ENCODE results near the gene EIF4E3. TPM values are rescaled to one million over a fixed set of nuclear protein-coding genes. Genes with fewer than 3 reads are reported as not detected.

EIF4E3 gene
- total and polyA plus RNA-seq, 2 of the 13 experiments (the other 11 are each of a cell fraction or from before 2014, with no cell fraction given) = 0.07 to 0.15 TPM

DNA sequence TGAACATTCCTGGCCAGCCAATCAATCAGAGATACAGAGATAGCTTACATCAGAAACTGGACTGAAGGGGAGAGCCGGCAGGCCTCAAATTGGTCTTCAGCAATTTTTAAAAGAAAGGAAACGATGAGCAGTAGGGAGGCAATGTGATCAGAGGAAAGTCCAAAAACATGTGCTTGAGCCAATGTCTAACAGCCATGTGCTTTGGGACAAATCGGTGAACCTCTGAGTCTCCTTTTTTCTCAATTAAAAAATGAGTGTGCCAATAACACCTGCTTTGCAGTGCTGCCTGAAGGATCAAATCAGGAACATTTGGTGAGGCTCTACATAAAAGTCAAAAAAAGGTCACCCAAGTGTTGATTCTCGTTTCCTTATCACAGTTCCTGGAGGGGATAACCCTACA, 7.4 kb upstream of the EIF4E3 start:
- DNase-seq (ENCODE audit: low spot score) (no peak), ATAC-seq (no peak), FAIRE-seq (no peak)
- Histone ChIP-seq H4K20me1 (ENCODE audit: insufficient read depth, low read length) (no peaks in the 10 kb centered on the region), H3K27ac (ENCODE audit: extremely low read length, insufficient read depth, low read length) (no peak overlapping the region), H3K4me1 (ENCODE audit: insufficient read depth, low read length) (no peaks in the 10 kb centered on the region), H3K27me3 (ENCODE audit: control insufficient read depth in 1 of 2, insufficient read depth in 2 of 2, low read length in 2 of 2) (peaks cover 0 to 9% of the 10 kb centered on the region in 2 experiments; a peak in 2 of 5 replicates), H3K9ac (ENCODE audit: insufficient read depth, low read depth, low read length) (no peak overlapping the region), H3K9me3 (ENCODE audit: low read length) (no peaks in the 10 kb centered on the region), H2AFZ (ENCODE audit: low read length) (no peak overlapping the region), H3K4me2 (ENCODE audit: low read depth, low read length) (no peak overlapping the region), H3K79me2 (ENCODE audit: insufficient read depth, low read length) (no peaks in the 10 kb centered on the region), H3K36me3 (replicated peaks in 1 of 2; ENCODE audit: control insufficient read depth in 1 of 2, insufficient read depth in 2 of 2, low read length in 2 of 2) (no peaks in the 10 kb centered on the region), H3K4me3 (replicated peaks in 1 of 3; ENCODE audit: insufficient read depth in 1 of 3, low read depth in 2 of 3, low read length in 3 of 3) (no peak overlapping the region)
- in situ Hi-C loops (cut with HindIII; ENCODE audit: extremely low pct_ligation_motif_present, low pct_unique_long_range_greater_than_20kb) = no loop called here
- CTCF ChIA-PET (ENCODE audit: low intra/inter-chr PET ratio, low total read pairs) = no interaction called here
- TF ChIP-seq TEAD2 (CRISPR knock-in tag; IDR thresholded peaks at IDR 0.05) (no peak), ZNF143 (CRISPR knock-in tag; IDR thresholded peaks at IDR 0.05) (no peak), ZNF501 (CRISPR knock-in tag; IDR thresholded peaks at IDR 0.05) (no peak), ZNF883 (CRISPR knock-in tag; IDR thresholded peaks at IDR 0.05; ENCODE audit: not compliant biosample characterization) (no peak), POLR2A (IDR thresholded peaks at IDR 0.05; ENCODE audit: insufficient read depth in 1 of 2, low read depth in 2 of 2, low read length in 2 of 2) (no peak), SP140L (CRISPR knock-in tag; IDR thresholded peaks at IDR 0.05; ENCODE audit: borderline replicate concordance) (no peak)
- TF ChIP-seq, protein P1, sequence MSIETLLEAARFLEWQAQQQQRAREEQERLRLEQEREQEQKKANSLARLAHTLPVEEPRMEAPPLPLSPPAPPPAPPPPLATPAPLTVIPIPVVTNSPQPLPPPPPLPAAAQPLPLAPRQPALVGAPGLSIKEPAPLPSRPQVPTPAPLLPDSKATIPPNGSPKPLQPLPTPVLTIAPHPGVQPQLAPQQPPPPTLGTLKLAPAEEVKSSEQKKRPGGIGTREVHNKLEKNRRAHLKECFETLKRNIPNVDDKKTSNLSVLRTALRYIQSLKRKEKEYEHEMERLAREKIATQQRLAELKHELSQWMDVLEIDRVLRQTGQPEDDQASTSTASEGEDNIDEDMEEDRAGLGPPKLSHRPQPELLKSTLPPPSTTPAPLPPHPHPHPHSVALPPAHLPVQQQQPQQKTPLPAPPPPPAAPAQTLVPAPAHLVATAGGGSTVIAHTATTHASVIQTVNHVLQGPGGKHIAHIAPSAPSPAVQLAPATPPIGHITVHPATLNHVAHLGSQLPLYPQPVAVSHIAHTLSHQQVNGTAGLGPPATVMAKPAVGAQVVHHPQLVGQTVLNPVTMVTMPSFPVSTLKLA (IDR thresholded peaks at IDR 0.05) = peak; percentile 55; the same call in 1 of the 2 replicates
- BruUV-seq (replicated peaks) = no TSS peak
- POLR2A ChIA-PET = no interaction called here
- intact Hi-C loops (cut with micrococcal nuclease; ENCODE audit: unreplicated experiment) = no loop called here
- 9% methylated on average over 4 of the region's 4 CpGs for WGBS (ENCODE audit: low lambda C conversion rate)

- Histone ChIP-seq H3K9me3 (ENCODE audit: low read length) (no peaks in the 10 kb centered on the region), H3K27me3 (ENCODE audit: control insufficient read depth in 1 of 2, insufficient read depth in 2 of 2, low read length in 2 of 2) (peaks cover 8 to 36% of the 10 kb centered on the region in 2 experiments; a peak in 4 of 5 replicates), H3K4me2 (ENCODE audit: low read depth, low read length) (no peak overlapping the region), H4K20me1 (ENCODE audit: insufficient read depth, low read length) (no peaks in the 10 kb centered on the region), H3K36me3 (replicated peaks in 1 of 2; ENCODE audit: control insufficient read depth in 1 of 2, insufficient read depth in 2 of 2, low read length in 2 of 2) (no peaks in the 10 kb centered on the region), H3K4me3 (replicated peaks in 1 of 3; ENCODE audit: insufficient read depth in 1 of 3, low read depth in 2 of 3, low read length in 3 of 3) (no peak overlapping the region), H2AFZ (ENCODE audit: low read length) (no peak overlapping the region), H3K79me2 (ENCODE audit: insufficient read depth, low read length) (no peaks in the 10 kb centered on the region), H3K9ac (ENCODE audit: insufficient read depth, low read depth, low read length) (no peak overlapping the region), H3K27ac (ENCODE audit: extremely low read length, insufficient read depth, low read length) (no peak overlapping the region), H3K4me1 (ENCODE audit: insufficient read depth, low read length) (peaks cover 6% of the 10 kb centered on the region; the same call in 1 of the 2 replicates)
- intact Hi-C loops (cut with micrococcal nuclease; ENCODE audit: unreplicated experiment) (no loop called here), in situ Hi-C loops (cut with HindIII; ENCODE audit: extremely low pct_ligation_motif_present, low pct_unique_long_range_greater_than_20kb) (no loop called here)
- CTCF ChIA-PET (ENCODE audit: low intra/inter-chr PET ratio, low total read pairs) = no interaction called here
- 5% methylated on average over 4 of the region's 4 CpGs for WGBS (ENCODE audit: low lambda C conversion rate)
- POLR2A ChIA-PET = no interaction called here
- no TSS peak for BruUV-seq (replicated peaks)
- no peak for ATAC-seq
- DNase-seq (ENCODE audit: low spot score) = no peak
- FAIRE-seq = no peak
- TF ChIP-seq, protein P2, sequence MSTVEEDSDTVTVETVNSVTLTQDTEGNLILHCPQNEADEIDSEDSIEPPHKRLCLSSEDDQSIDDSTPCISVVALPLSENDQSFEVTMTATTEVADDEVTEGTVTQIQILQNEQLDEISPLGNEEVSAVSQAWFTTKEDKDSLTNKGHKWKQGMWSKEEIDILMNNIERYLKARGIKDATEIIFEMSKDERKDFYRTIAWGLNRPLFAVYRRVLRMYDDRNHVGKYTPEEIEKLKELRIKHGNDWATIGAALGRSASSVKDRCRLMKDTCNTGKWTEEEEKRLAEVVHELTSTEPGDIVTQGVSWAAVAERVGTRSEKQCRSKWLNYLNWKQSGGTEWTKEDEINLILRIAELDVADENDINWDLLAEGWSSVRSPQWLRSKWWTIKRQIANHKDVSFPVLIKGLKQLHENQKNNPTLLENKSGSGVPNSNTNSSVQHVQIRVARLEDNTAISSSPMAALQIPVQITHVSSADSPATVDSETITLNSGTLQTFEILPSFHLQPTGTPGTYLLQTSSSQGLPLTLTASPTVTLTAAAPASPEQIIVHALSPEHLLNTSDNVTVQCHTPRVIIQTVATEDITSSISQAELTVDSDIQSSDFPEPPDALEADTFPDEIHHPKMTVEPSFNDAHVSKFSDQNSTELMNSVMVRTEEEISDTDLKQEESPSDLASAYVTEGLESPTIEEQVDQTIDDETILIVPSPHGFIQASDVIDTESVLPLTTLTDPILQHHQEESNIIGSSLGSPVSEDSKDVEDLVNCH (CRISPR knock-in tag; IDR thresholded peaks at IDR 0.05) = no peak
- TF ChIP-seq RFX1 (IDR thresholded peaks at IDR 0.05) = peak; percentile 53; the same call in 1 of the 2 replicates
- TF ChIP-seq POLR2AphosphoS5 (IDR thresholded peaks at IDR 0.05; ENCODE audit: low read depth, low read length) = no peak
- TF ChIP-seq ZNF569 (CRISPR knock-in tag; IDR thresholded peaks at IDR 0.05; ENCODE audit: borderline replicate concordance) = no peak
- TF ChIP-seq GABPA (IDR thresholded peaks at IDR 0.05; ENCODE audit: low read depth, low read length) = no peak
- no peak for TF ChIP-seq GABPA (CRISPR knock-in tag; IDR thresholded peaks at IDR 0.05; ENCODE audit: low read depth)
- no peak for TF ChIP-seq PAWR (CRISPR knock-in tag; IDR thresholded peaks at IDR 0.05; ENCODE audit: borderline replicate concordance)
- no peak for TF ChIP-seq MXD3 (CRISPR knock-in tag; IDR thresholded peaks at IDR 0.05)
- no peak for TF ChIP-seq ZNF773 (CRISPR knock-in tag; IDR thresholded peaks at IDR 0.05; ENCODE audit: borderline replicate concordance)
Measured at GRCh38 chr3:71728632-71729342, 3.6 kb upstream of the EIF4E3 start.

Data from HepG2 (cell line).